HG03378 (cell line): ENCODE results near the gene VEPH1.
"Not testable (repeated sequence)": the region's sequence is repeated elsewhere in the genome, so short reads cannot be mapped to it uniquely, and the experiment has no call there.

ENCODE experiments used
- ATAC-seq: cut with Tn5 transposase; IDR thresholded peaks from one replicate; pipeline ENCODE4 v1.9.1; 2021; ENCODE audit warnings: mild to moderate bottlenecking, moderate library complexity; ENCODE audit not compliant: unreplicated experiment

VEPH1 gene

DNA sequence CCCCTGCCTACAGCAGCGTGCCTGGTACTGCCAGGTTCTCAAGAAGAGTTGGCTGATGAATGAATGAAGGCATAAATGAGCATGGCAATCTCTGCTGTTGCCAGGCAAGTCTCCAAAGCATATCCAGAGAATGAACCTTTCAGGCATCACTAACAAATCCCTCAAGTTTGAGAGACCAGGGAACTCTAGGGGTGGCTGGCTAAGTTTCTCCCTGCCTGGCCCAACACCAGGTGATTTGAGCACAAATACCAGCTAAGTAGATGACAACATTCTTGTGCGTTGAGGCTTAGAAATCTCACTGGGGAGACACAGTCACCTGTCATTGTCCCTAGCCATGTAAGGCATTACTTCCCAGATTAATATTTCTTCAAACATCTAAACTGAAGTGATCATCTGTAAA is 147.9 kb downstream of the VEPH1 start:
- ATAC-seq, result no peak

DNA sequence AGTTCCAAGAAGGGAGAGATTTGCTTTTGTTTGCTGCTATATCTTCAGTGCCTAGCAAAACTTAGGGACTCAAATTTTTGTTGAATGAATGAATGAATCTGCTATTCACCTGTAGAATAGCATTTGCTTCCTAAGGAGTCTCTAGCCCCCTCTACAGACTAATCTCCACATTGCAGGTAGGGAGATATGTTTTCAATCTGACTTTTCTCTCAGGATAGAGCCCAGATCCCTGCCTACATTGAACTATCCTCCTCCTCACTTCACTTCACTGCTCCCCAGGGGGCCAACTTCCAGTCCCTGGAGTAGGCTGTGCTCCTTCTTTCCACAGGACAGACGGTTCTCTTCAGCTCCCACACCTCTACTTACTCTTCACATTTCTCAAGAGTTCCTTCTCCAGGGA is 148.5 kb downstream of the VEPH1 start:
- ATAC-seq, result no peak

DNA sequence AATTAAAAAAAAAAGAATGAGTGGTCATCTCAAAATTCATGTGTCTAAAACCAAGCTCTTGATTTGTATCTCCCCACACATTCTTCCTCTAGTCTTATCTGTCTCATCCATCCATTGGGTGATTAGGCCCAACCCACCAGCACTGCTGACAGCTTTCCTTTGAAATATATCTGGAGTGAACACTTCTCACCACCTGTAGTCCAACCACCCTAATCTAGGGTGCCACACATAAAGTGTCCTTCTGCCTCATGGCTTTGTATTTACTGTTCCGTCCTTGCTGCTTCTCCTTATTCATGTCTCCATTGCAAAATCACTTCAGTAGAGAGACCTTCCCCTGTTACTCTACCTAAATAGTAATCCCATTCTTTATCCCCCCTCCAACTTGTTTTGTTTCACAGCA is 149.0 kb downstream of the VEPH1 start:
- ATAC-seq, result no peak

DNA sequence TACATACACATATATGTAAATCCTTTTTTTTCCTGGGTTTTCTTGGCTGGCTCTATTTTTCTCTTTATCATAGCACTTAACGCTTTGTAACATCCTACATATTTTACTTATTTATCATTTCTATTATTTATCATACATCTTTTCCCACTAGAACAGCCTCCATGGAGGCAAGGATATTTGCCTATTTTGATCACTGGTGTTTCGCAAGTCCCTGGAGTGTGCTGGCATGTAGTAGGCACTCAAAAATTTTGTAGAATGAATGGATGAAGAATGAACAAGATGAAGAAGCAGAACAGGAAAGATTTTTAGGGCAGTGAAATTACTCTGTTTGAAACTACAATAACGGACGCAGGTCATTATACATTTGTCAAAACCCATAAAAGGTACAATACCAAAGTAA is 149.6 kb downstream of the VEPH1 start:
- ATAC-seq, result no peak

DNA sequence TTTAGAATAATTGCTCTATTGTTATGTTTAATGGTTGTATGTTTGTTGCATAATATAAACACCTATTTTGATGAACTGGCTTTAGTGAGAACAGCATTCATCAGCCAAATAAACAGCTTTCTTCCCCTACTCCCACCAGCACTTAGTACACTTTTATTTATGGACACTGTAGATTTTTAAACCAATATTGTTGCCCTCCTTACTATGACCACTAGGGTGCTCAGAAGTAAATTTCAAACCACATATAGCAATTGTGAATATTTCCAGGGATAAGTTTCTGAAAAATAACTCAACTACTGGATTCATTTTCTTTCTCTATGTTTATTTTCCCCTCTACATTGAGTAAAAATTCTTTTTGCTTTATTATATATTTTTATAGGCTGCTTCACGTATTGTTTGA is 151.2 kb downstream of the VEPH1 start:
- no peak for ATAC-seq

DNA sequence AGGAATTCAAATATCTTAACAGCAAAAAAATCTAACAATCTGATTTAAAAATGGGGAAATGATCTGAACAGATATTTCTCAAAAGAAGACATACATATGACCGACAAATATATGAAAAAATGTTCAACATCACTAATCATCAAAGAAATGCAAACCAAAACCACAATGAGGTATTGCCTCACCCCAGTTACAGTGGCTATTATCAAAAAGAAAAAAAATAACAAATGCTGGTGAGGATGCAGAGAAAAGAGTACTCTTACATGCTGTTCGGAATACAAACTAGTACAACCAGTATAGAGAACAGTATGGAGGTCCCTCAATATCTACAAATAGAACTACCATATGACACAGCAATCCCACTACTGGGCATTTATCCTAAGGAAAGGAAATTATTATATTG is 152.6 kb downstream of the VEPH1 start:
- ATAC-seq, result not testable (repeated sequence)

DNA sequence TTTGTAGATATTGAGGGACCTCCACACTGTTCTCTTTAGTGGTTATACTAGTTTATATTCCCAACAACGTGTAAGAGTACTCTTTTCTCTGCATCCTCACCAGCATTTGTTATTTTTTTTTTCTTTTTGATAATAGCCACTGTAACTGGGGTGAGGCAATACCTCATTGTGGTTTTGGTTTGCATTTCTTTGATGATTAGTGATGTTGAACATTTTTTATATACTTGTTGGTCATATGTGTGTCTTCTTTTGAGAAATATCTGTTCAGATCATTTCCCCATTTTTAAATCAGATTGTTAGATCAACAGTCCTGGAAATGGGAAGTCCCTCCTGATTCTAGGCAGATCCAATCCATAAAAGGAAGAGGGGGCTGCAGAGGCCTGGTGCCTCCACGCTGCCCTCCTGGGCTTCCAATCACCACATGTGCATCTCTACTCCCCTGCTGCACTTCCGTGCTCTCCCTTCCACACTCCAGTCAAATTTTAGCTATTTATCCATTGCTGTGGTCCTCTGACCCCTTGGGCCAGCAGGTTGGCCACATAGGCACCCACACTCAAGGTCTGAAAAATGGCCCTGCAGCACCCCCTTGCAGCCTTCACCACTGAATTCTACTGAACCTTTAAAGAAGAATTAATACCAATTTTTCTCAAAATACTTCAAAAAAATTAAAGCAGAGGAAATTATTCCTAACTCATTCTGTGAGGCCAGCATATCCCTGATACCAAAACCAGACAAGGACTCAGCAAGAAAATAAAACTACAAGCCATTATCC is 154.7 kb downstream of the VEPH1 start:
- not testable (repeated sequence) for ATAC-seq

DNA sequence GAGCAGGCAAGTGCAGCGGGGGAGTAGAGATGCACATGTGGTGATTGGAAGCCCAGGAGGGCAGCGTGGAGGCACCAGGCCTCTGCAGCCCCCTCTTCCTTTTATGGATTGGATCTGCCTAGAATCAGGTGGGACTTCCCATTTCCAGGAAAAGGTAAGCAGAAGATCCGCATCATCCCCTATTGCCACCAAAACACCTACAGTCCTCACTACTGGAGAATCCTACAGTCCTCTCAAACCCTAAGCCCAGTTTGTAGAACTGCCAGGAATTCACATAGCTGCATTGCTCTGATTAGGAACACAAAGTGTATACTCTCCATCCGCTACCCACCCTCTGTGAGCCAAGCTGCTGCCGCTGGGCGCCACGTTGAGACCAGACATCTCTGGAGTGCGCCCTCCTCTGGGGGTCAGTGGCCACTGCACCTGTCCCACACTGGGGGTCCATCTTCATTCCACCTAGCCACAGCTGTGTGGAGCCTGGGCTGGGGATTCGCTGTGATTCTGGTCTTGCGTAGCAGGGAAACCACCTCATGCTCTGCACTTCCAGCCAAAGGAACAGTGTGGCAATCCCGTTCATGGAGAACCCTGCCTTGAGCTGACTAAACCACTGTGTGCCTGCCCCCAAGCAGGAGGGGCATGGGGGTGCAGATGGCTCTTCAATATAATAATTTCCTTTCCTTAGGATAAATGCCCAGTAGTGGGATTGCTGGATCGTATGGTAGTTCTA is 155.5 kb downstream of the VEPH1 start:
- ATAC-seq, result no peak

DNA sequence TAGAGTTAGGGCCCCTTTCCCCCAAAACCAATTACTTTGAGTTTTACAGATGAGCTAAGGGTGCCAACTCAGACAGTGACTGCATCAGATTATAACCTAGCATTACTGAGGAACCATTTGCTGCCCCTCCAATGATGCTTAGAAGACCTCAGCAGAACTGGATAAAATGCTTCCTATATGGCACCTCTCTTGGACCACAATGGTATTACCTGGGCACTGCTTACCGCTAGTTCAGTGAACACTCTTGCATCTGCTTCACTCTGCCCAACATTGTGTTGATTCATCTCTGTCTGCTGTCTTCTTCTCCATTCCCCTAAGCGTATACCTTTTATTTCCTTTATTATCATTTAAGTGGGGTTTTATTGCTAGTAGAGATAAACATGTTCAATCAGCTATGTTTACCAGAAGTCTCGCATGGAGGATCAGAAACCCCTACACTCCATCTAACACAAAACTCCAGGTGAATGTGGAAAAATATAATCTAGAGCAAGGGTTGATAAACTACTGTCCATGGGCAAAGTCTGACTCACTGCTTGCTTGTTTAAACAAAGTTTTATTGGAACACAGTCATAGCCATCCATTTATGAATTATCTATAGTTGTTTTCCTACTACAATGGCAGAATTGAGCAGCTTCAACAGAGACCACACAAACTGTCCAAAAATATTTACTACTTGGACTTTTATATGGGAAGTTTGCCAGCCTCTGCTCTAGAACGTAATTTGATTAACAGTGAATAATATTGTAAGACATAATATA is 166.8 kb downstream of the VEPH1 start:
- no peak for ATAC-seq

DNA sequence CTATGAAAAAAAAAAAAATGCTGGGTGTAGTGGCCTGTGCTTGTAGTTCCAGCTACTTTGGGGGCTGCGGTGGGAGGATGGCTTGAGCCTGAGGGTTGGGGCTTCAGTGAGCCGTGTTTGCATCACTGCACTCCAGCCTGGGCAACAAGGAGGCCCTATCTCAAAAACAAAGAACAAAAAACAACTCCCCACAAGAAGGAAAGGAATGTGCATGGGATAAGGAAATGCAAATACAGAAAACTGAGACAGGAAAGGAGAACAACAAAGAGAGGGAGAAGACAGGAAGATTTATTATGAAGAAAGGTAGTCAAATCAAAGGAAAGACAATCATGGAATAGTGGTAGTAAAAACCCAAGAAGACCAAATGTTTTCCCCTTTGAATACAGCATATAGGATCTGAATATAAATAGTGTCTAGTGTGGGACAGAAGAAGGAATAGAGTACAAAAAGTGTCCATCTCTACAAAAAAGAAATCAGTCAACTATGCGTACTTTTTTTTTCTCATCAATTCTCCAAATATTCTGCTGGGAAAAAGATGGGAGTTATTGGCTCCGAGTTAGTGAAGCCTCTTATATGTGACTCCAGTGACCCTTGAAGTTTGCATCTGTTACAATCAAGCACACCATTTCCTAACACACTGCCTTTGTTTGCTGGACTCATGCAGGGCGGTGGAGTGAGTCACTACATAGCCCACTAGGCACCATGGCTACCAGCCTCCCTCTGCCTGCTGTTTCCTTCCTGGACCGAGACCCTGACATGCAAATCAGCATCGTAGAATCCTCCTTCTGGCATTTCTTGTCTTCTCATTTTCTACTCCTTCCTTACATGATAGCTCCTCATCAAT is 167.8 kb downstream of the VEPH1 start:
- no peak for ATAC-seq

DNA sequence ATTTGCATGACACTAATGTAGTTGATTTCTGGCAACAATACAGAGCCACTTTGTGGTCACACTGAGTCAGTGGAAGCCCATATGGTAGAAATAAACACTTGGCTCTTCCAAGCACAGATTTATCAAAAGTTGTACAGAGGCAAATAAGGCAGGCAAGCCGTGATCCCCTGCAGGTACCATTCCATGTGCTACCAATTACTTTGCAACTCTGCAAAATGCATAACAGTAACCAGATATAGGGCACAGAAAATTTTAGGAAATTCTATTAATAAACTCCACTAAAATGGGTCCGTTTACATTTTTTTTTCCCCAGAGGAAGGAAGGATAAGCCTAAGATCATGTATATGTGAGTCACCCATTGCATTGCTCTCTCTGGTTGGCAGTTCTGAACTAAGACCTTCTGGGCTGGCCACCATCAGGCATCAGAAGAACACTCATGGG is 169.6 kb downstream of the VEPH1 start:
- ATAC-seq, result no peak

DNA sequence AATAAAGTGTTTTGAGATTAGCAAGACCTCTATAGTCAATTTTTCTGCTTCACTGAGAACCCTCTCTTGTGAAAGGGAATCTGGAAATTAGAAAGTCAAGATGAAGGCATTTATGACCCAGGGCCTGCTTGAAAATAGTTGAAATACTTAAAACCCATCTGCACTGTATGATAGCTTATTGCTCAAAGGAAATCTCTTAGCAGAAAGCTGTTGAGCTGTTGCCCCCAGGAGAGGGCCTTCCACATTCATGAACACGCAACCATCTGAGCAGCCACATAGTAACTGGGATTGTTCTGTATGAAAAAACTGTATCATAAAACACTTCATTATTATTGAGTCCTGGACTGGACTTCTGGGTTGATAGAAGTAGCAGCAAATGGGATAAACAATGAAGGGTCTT is 173.0 kb downstream of the VEPH1 start:
- ATAC-seq, result no peak

DNA sequence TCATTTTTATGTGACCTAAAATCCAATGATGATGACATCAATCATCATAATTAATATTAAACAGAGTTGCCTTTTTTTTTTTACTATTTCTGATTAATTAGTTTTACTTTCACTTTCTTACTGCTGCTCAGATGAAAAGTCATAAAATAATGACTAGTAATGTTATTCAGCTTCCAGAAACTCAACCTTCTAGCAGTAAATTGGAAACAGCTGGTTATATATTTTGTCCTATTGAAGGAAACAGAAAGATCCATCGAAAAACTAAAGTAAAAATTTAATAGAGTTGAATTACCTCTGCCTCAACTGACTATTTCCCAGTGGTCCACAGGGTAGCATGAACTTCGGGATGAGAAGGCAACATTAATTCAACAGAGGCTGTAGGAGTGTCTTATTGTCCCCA is 173.7 kb downstream of the VEPH1 start:
- no peak for ATAC-seq

DNA sequence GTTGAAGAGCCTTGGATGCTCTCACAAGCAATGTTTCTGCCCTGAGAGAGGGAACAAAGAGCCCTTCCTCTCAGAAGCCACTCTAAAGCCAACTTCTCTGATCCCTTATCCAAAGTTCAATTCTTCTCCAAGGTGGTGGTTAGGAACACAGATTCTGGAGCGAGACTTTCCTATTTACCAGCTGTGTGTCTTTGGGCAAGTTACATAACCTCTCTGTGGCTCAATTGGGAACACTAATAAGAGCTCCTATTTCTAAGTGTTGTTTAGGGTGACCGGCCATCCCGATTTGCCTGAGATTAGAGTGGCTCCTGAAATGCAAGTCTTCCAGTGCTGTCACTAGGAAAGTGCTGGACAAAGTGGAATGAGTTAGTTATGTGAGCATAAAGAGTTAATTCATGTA is 175.4 kb downstream of the VEPH1 start:
- no peak for ATAC-seq

DNA sequence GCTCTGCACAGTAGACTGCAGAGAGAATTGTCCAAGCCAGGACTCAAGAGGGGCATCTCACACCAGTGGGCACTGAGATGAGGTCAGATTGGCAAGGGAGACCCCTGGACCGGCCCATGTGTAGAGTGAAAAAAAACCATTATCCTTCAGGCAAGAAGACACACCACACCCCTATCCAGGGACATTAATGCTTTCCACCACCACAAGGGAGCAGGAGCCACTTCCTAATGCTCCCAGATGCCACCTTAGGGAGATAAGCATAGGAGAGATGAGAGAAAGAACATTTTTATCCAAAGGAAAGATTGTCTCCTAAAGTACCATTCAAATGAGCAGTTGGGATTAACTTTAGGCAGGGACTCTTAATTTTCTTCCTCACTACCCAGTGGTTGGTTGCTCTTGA is 176.2 kb downstream of the VEPH1 start:
- ATAC-seq, result no peak

DNA sequence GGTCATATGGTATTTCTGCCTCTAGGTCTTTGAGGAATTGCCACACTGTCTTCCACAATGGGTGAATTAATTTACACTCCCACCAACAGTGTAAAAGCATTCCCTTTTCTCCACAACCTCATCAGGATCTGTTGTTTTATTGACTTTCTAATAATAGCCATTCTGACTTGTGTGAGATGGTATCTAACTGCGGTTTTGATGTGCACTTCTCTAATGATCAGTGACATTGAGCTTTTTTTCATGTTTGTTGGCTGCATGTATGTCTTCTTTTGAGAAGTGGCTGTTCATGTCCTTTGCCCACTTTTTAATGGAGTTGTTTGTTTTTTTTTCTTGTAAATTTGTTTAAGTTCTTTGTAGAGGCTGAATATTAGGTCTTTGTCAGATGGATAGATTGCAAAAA is 178.3 kb downstream of the VEPH1 start:
- ATAC-seq, result not testable (repeated sequence)

DNA sequence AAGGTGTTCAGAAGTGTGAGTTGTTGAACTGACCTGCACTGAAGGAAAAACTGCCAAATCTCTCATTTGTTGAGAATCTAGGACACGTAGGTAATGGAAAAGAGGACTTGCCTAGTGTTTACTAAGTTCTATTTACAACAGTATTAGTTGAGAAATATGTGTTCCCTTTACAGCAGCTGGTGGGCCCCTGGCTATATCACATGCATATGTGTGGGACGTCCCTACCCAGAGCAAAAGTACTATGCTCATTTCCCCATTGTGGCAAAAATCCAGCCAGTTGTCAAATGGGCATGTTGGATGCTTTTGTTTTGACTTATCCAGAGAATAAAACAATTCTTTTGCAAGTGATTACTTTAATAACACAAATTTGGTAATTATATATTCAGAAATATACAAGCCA is 179.9 kb downstream of the VEPH1 start:
- ATAC-seq, result no peak

DNA sequence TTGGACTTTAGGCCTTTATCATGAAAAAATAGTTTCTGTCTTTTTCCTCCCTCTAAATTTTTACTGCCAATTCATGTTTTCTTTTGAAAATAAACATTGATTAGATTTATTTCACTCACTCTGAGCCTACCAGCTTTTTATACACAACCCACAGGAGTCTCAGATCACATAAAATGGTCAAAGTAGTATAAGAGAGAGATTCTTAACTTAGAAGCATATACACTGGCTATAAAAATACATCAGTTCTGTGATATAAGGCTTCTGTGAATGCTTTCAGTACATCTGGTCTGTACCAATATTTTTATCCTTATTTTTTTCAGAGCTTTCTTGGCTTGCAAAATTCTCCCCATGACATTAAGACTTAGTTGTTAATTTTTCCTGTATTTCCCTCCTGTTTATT is 183.5 kb downstream of the VEPH1 start:
- ATAC-seq, result no peak

DNA sequence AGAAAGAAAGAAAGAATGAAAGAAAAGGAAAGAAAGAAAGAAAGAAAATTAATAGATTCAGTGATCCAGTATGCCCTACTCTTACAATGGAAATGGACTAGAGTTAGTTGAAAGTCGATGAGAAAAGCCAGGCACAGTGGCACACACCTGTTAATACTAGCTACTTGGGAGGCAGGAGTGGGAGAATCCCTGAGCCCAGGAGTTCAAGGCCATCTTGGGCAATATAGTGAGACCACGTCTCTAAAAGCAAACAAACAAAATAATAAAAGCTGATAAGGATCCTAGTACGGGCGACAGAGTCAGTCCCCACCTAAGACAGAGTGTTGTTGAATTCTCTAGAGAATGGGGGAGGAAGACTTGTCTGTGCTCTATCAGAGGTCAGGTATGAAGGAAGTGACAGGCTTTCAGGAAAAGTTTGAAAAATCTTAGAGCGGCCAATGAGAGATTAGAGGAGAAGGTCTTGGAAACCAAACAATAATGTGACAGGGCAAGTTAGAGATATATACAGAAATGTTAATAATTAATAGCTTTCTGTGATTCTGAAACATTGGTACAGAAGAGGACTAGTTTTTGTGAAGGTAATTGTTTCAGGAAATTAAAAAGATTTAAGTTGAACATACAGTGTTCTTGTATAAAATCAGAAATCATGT is 184.5 kb downstream of the VEPH1 start:
- no peak for ATAC-seq

DNA sequence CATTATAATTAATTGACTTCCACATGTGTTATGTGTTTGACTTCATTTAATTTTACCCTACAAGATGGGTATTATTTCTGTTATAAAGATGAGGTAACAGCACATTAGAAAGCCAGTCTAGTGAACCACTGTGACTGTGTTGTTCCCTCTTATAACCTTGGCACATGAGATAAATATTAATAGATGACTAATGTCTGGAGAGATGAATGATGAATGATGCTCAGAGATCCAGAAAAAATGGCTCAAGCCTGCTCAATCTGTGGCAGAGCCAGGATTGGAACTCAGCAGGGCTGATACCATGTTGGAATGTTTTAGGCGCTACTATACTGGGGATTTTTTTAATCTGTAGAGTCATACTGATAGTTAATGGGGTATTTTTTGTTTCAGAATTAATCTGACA is 185.3 kb downstream of the VEPH1 start:
- no peak for ATAC-seq
